Smooth muscle cell (in vitro differentiated cells): ENCODE results near the gene NRXN3. TPM values are rescaled to one million over a fixed set of nuclear protein-coding genes. Genes with fewer than 3 reads are reported as not detected.
A peak's percentile ranks its signal among the peaks of the same experiment; 100 is the strongest.

Experiments used
- DNase-seq: peaks from one replicate; lab custom pipeline; 2025; ENCODE audit not compliant: unreplicated experiment; lab: John Stamatoyannopoulos, UW
- H2AFZ ChIP-seq: fragments of 200-600 bp; sonication (generic); 2 replicates; pipeline ENCODE4 v1.6.0; 2016; ENCODE audit warnings: antibody characterized with exemption, low read depth, mild to moderate bottlenecking
- H3F3A ChIP-seq: fragments of 200-600 bp; sonication (generic); 2 replicates; pipeline ENCODE4 v1.6.0; 2017; ENCODE audit warnings: antibody characterized with exemption, low read depth
- H3K27ac ChIP-seq: fragments of 200-600 bp; sonication (generic); 2 replicates; pipeline ENCODE4 v1.5.1; 2016; ENCODE audit warnings: low read depth, mild to moderate bottlenecking
- H3K27me3 ChIP-seq: fragments of 200-600 bp; sonication (generic); 2 replicates; pipeline ENCODE4 v1.6.1; 2016; ENCODE audit warnings: low read depth, mild to moderate bottlenecking
- H3K36me3 ChIP-seq: fragments of 200-600 bp; sonication (generic); 2 replicates; pipeline ENCODE4 v1.5.1; 2016; ENCODE audit warnings: low read depth
- H3K4me1 ChIP-seq: fragments of 200-600 bp; sonication (generic); 2 replicates; pipeline ENCODE4 v1.5.1; 2016; ENCODE audit warnings: low read depth
- H3K4me2 ChIP-seq: fragments of 200-600 bp; sonication (generic); 2 replicates; pipeline ENCODE4 v1.6.0; 2016; ENCODE audit warnings: mild to moderate bottlenecking
- H3K4me3 ChIP-seq: fragments of 200-600 bp; sonication (generic); 2 replicates; pipeline ENCODE4 v1.5.1; 2016; ENCODE audit warnings: mild to moderate bottlenecking
- H3K79me2 ChIP-seq: fragments of 200-600 bp; sonication (generic); 2 replicates; pipeline ENCODE4 v1.6.0; 2016; ENCODE audit warnings: low read depth, mild to moderate bottlenecking
- H3K9ac ChIP-seq: fragments of 200-600 bp; sonication (generic); 2 replicates; pipeline ENCODE4 v1.6.0; 2016; ENCODE audit warnings: low read depth
- H3K9me3 ChIP-seq: fragments of 200-600 bp; sonication (generic); replicated peaks from 2 replicates; pipeline ENCODE4 v1.5.1; 2016; ENCODE audit warnings: low read depth
- H4K20me1 ChIP-seq: fragments of 200-600 bp; sonication (generic); 2 replicates; pipeline ENCODE4 v1.6.0; 2016; ENCODE audit warnings: low read depth
- CTCF ChIP-seq: fragments of 200-600 bp; sonication (generic); IDR thresholded peaks from 2 replicates; pipeline ENCODE4 v1.5.1; 2017; ENCODE audit warnings: borderline replicate concordance, mild to moderate bottlenecking, antibody characterized with exemption; ENCODE audit not compliant: insufficient read depth, poor library complexity, severe bottlenecking
- WGBS: methylation state at CpG from one replicate; pipeline ENCODE4 v1.1.7; 2016; ENCODE audit warnings: low lambda C conversion rate; 5-methylcytosine and 5-hydroxymethylcytosine counted together
- polyA plus RNA-seq: library from polyadenylated mRNA; unstranded; fragments of >200 nt; fragmentation: Nextera tagmentation; extraction: Ambion mirVana; gene quantifications from 2 replicates; pipeline ENCODE4 v1.2.1, GENCODE V29; 2016
- total RNA-seq: library from RNA; depleted of rRNA; stranded (reverse); fragments of >200 nt; gene quantifications from 2 replicates; pipeline ENCODE4 v1.2.3, GENCODE V29; 2014

The NRXN3 gene
- total and polyA plus RNA-seq, 2 experiments from 2014 or later, result 1.2 to 7.0 TPM

GRCh38 chr14:78951602-78952001 lies 781.4 kb downstream of the NRXN3 start:
- 66% methylated on average over 3 of the region's 3 CpGs for WGBS
- no peaks in the 10 kb centered on the region for H3K36me3 ChIP-seq

GRCh38 chr14:78959674-78960264 lies 789.6 kb downstream of the NRXN3 start:
- Histone ChIP-seq H3F3A (no peaks in the 10 kb centered on the region), H3K36me3 (no peaks in the 10 kb centered on the region), H3K4me3 (no peak overlapping the region), H3K79me2 (no peaks in the 10 kb centered on the region), H3K4me2 (peak overlapping the region; percentile 50), H3K9me3 (no peaks in the 10 kb centered on the region), H2AFZ (no peak overlapping the region), H3K27me3 (no peaks in the 10 kb centered on the region), H3K4me1 (no peaks in the 10 kb centered on the region), H3K9ac (no peak overlapping the region), H4K20me1 (no peaks in the 10 kb centered on the region), H3K27ac (no peak overlapping the region)
- peak; percentile 15 for DNase-seq
- WGBS, result 34% methylated on average over 9 of the region's 9 CpGs
- TF ChIP-seq CTCF, result peak; percentile 83

More at GRCh38 chr14:78951602-78952001, 781.4 kb downstream of the NRXN3 start:
- H3K27ac ChIP-seq, result no peak overlapping the region
- no peak for DNase-seq
- H3F3A ChIP-seq, result no peaks in the 10 kb centered on the region
- no peaks in the 10 kb centered on the region for H3K27me3 ChIP-seq
- no peaks in the 10 kb centered on the region for H3K79me2 ChIP-seq
- H3K9me3 ChIP-seq, result no peaks in the 10 kb centered on the region
- H3K4me3 ChIP-seq, result no peak overlapping the region
- H3K4me1 ChIP-seq, result peaks cover 25% of the 10 kb centered on the region
- no peaks in the 10 kb centered on the region for H4K20me1 ChIP-seq
- no peak overlapping the region for H3K9ac ChIP-seq
- H2AFZ ChIP-seq, result no peak overlapping the region
- H3K4me2 ChIP-seq, result no peak overlapping the region
- no peak for TF ChIP-seq CTCF

DNA sequence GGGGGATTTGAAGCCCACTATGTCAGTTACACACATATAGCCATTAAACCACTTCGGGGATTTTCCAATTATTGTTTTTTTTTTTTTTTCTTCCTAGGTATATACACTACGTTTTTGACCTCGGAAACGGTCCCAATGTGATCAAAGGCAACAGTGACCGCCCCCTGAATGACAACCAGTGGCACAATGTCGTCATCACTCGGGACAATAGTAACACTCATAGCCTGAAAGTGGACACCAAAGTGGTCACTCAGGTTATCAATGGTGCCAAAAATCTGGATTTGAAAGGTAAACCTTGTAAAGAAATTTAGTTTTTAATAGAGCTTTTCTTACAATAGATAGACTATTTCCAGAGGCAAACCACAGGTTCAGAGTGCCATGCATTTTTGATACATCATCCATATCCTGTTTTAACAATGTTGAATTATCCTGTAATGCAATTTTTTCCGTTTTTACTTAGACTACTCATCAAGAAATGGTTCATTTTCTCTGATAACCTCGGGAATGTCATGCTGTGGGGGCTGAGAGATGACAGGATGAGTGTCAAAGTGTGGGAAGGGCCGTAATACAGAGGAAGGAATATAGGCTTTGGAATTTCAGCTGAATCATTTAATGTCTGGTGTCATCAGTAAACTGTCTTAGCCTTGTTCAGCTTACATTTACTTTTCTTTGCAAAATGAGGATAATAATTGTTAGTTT lies 797.1 kb downstream of the NRXN3 start:
- H2AFZ ChIP-seq, result no peak overlapping the region

More for the DNA sequence above, 797.1 kb downstream of the NRXN3 start:
- H3K79me2 ChIP-seq, result no peaks in the 10 kb centered on the region
- TF ChIP-seq CTCF, result no peak
- H3K4me3 ChIP-seq, result no peak overlapping the region
- H3K4me2 ChIP-seq, result peak overlapping the region; percentile 8
- H3F3A ChIP-seq, result no peaks in the 10 kb centered on the region
- no peak for DNase-seq
- 70% methylated on average over 10 of the region's 10 CpGs for WGBS
- no peaks in the 10 kb centered on the region for H4K20me1 ChIP-seq
- H3K9me3 ChIP-seq, result no peaks in the 10 kb centered on the region
- no peak overlapping the region for H3K27ac ChIP-seq
- no peak overlapping the region for H3K9ac ChIP-seq
- peaks cover 3% of the 10 kb centered on the region for H3K4me1 ChIP-seq
- no peaks in the 10 kb centered on the region for H3K36me3 ChIP-seq
- no peaks in the 10 kb centered on the region for H3K27me3 ChIP-seq
